Panc1 (cell line): ENCODE results near the gene IGF1R. TPM values are rescaled to one million over a fixed set of nuclear protein-coding genes. Genes with fewer than 3 reads are reported as not detected.

Source experiments
- ATAC-seq: fragments of 200-7000 bp; cut with Tn5 transposase; 2 replicates; pipeline ENCODE4 v1.9.1; 2020; ENCODE audit warnings: mild to moderate bottlenecking, moderate library complexity
- BruUV-seq: library from RNA; stranded (reverse); fragments of 400-500 nt; replicated peaks from 2 replicates; lab custom pipeline; 2021; lab: Mats Ljungman, UMichigan
- CTCF ChIA-PET: fragments of 300-600 bp; sonication (Branson Sonifier 250); formaldehyde crosslinking; loops from one replicate; lab custom pipeline; 2022; ENCODE audit warnings: antibody characterized with exemption; lab: Charles Lee
- POLR2A ChIA-PET: fragments of 300-600 bp; sonication (Branson Sonifier 250); formaldehyde crosslinking; loops from one replicate; lab custom pipeline; 2022; ENCODE audit warnings: antibody characterized with exemption; lab: Charles Lee
- DNase-seq: peaks from one replicate; pipeline ENCODE4 v3.0.0-alpha.2; 2010; ENCODE audit warnings: low read depth, low spot score
- H3K27ac ChIP-seq: 2 replicates; pipeline ENCODE4 v1.5.1; 2011; ENCODE audit warnings: mild to moderate bottlenecking, low read length, inconsistent platforms
- H3K27me3 ChIP-seq: fragments of 200-500 bp; sonication (Bioruptor generic); 2 replicates; pipeline ENCODE4 v1.6.0; 2014; ENCODE audit warnings: low read length, inconsistent platforms; ENCODE audit not compliant: control insufficient read depth, insufficient read depth
- H3K36me3 ChIP-seq: fragments of 200-500 bp; sonication (Bioruptor generic); 2 replicates; pipeline ENCODE4 v1.5.1; 2014; ENCODE audit warnings: inconsistent platforms, mild to moderate bottlenecking, low read length, moderate library complexity; ENCODE audit not compliant: control insufficient read depth, insufficient read depth
- H3K4me1 ChIP-seq: 2 replicates; pipeline ENCODE4 v1.5.1; 2011; ENCODE audit warnings: inconsistent platforms, mild to moderate bottlenecking, low read length, moderate library complexity; ENCODE audit not compliant: control insufficient read depth, insufficient read depth
- H3K4me3 ChIP-seq, 2 experiments: 2 replicates each; pipeline ENCODE4 v1.5.1; 2011 to 2012; ENCODE audit warnings: low read depth in 2 of 2, low read length in 2 of 2, mild to moderate bottlenecking in 2 of 2, inconsistent platforms in 1 of 2, moderate library complexity in 1 of 2
- H3K9me3 ChIP-seq: fragments of 200-500 bp; sonication (Bioruptor generic); 2 replicates; pipeline ENCODE4 v1.5.1; 2014; ENCODE audit warnings: low read depth, mild to moderate bottlenecking, inconsistent platforms, low read length, moderate library complexity; ENCODE audit not compliant: control insufficient read depth, insufficient read depth
- CTCF ChIP-seq: fragments of 450-650 bp; IDR thresholded peaks from 2 replicates; pipeline ENCODE4 v1.5.1; 2017; ENCODE audit warnings: mild to moderate bottlenecking
- POLR2AphosphoS5 ChIP-seq: IDR thresholded peaks from 2 replicates; pipeline ENCODE4 v1.6.1; 2012; ENCODE audit warnings: mild to moderate bottlenecking, low read depth, low read length, moderate library complexity
- REST ChIP-seq, 2 experiments: IDR thresholded peaks; 2 replicates each; pipeline ENCODE4 v1.6.1; 2011 to 2012; ENCODE audit warnings: low read depth in 2 of 2, control low read depth in 1 of 2, low read length in 1 of 2, mild to moderate bottlenecking in 1 of 2, moderate library complexity in 1 of 2; ENCODE audit not compliant: insufficient read depth in 1 of 2
- SIN3A ChIP-seq: IDR thresholded peaks from 2 replicates; pipeline ENCODE4 v1.6.1; 2012; ENCODE audit warnings: low read depth, mild to moderate bottlenecking, low read length, moderate library complexity, borderline replicate concordance; ENCODE audit not compliant: insufficient read depth
- TCF7L2 ChIP-seq: IDR thresholded peaks from 2 replicates; pipeline ENCODE4 v1.6.1; 2011; ENCODE audit warnings: mild to moderate bottlenecking, low read depth, low read length, inconsistent platforms
- in situ Hi-C: cut with HindIII; loops from 2 replicates; pipeline ENCODE4 v1.10.0; 2016; ENCODE audit warnings: low sequenced_read_pairs, low pct_unique_long_range_greater_than_20kb
- intact Hi-C: fragments of 100-400 bp; cut with micrococcal nuclease; formaldehyde crosslinking; loops from one replicate; pipeline ENCODE4 v1.10.0; 2022; ENCODE audit not compliant: unreplicated experiment
- total RNA-seq: library from RNA; stranded (reverse); gene quantifications from one replicate; pipeline ENCODE4 v1.2.1, GENCODE V29; 2021; ENCODE audit not compliant: unreplicated experiment

The IGF1R gene
- total RNA-seq, 1 experiment from 2014 or later, result 77.1 TPM

GRCh38 chr15:98930576-98930975, 282.2 kb downstream of the IGF1R start:
- no peaks in the 10 kb centered on the region for H3K27me3 ChIP-seq
- ChIA-PET CTCF (no interaction called here), POLR2A (no interaction called here)
- intact Hi-C loops (no loop called here), in situ Hi-C loops (no loop called here)
- DNase-seq (no peak), ATAC-seq (no peak)
- H3K36me3 ChIP-seq, result peaks cover 5% of the 10 kb centered on the region
- no peaks in the 10 kb centered on the region for H3K9me3 ChIP-seq
- BruUV-seq, result no TSS peak
- no peak overlapping the region for H3K4me3 ChIP-seq
- no peak overlapping the region for H3K27ac ChIP-seq
- TF ChIP-seq CTCF (no peak), TCF7L2 (no peak), SIN3A (no peak), POLR2AphosphoS5 (no peak), REST (IDR thresholded peaks at IDR 0.05; ENCODE audit: insufficient read depth in 1 of 2, low read depth in 2 of 2, low read length in 1 of 2) (no peak)
- no peaks in the 10 kb centered on the region for H3K4me1 ChIP-seq

GRCh38 chr15:98931004-98931403, 282.7 kb downstream of the IGF1R start:
- Histone ChIP-seq H3K27me3 (no peaks in the 10 kb centered on the region), H3K4me1 (no peaks in the 10 kb centered on the region), H3K9me3 (no peaks in the 10 kb centered on the region), H3K4me3 (no peak overlapping the region), H3K27ac (no peak overlapping the region), H3K36me3 (peaks cover 5% of the 10 kb centered on the region)
- TF ChIP-seq TCF7L2 (no peak), POLR2AphosphoS5 (no peak), CTCF (no peak), SIN3A (no peak), REST (IDR thresholded peaks at IDR 0.05; ENCODE audit: insufficient read depth in 1 of 2, low read depth in 2 of 2, low read length in 1 of 2) (no peak)
- ATAC-seq (no peak), DNase-seq (no peak)
- ChIA-PET POLR2A (no interaction called here), CTCF (no interaction called here)
- no TSS peak for BruUV-seq
- in situ Hi-C loops (no loop called here), intact Hi-C loops (no loop called here)
